SK-N-SH treated with all-trans-retinoic acid at 6 μM for 48 hours (cell line): ENCODE data around the gene ACKR1.

ENCODE experiments used
- ATAC-seq: fragments of 200-7000 bp; cut with Tn5 transposase; 3 replicates; pipeline ENCODE4 v1.9.1; 2020; ENCODE audit warnings: mild to moderate bottlenecking, moderate library complexity
- ARNTL ChIP-seq: fragments of 450-650 bp; formaldehyde crosslinking; IDR thresholded peaks from 2 replicates; pipeline ENCODE4 v1.5.0; 2020; ENCODE audit warnings: low read depth, mild to moderate bottlenecking, moderate library complexity, borderline replicate concordance
- BACH2 ChIP-seq: fragments of 250-450 bp; sonication (Bioruptor Pico); IDR thresholded peaks from 2 replicates; pipeline ENCODE4 v1.9.0; 2021; ENCODE audit warnings: mild to moderate bottlenecking, borderline replicate concordance
- CSDC2 ChIP-seq: fragments of 250-450 bp; sonication (Bioruptor Pico); IDR thresholded peaks from 2 replicates; pipeline ENCODE4 v1.5.0; 2020; ENCODE audit warnings: mild to moderate bottlenecking, moderate library complexity
- CSRNP3 ChIP-seq: fragments of 250-450 bp; sonication (Bioruptor Pico); IDR thresholded peaks from 2 replicates; pipeline ENCODE4 v1.5.1; 2021; ENCODE audit warnings: mild to moderate bottlenecking, moderate library complexity
- ESRRG ChIP-seq: fragments of 250-450 bp; sonication (Bioruptor Pico); IDR thresholded peaks from 2 replicates; pipeline ENCODE4 v1.6.1; 2021; ENCODE audit warnings: mild to moderate bottlenecking
- GLIS3 ChIP-seq: fragments of 250-450 bp; sonication (Bioruptor Pico); IDR thresholded peaks from 2 replicates; pipeline ENCODE4 v1.5.0; 2020; ENCODE audit warnings: mild to moderate bottlenecking, moderate library complexity
- ISL1 ChIP-seq: fragments of 250-450 bp; sonication (Bioruptor Pico); IDR thresholded peaks from 2 replicates; pipeline ENCODE4 v2.1.2; 2022; ENCODE audit warnings: mild to moderate bottlenecking, moderate library complexity
- RARB ChIP-seq: fragments of 250-450 bp; sonication (Bioruptor Pico); IDR thresholded peaks from 2 replicates; pipeline ENCODE4 v1.8.0; 2021; ENCODE audit warnings: mild to moderate bottlenecking, moderate library complexity
- SNAI2 ChIP-seq: fragments of 250-450 bp; sonication (Bioruptor Pico); IDR thresholded peaks from 2 replicates; pipeline ENCODE4 v1.5.0; 2020; ENCODE audit warnings: mild to moderate bottlenecking, moderate library complexity
- TOX ChIP-seq: fragments of 250-450 bp; sonication (Bioruptor Pico); IDR thresholded peaks from 2 replicates; pipeline ENCODE4 v1.8.0; 2021; ENCODE audit warnings: mild to moderate bottlenecking, moderate library complexity, borderline replicate concordance
- TSHZ2 ChIP-seq: fragments of 250-450 bp; sonication (Bioruptor Pico); IDR thresholded peaks from 2 replicates; pipeline ENCODE4 v1.5.0; 2020; ENCODE audit warnings: mild to moderate bottlenecking, moderate library complexity
- ZC3H10 ChIP-seq: fragments of 250-450 bp; sonication (Bioruptor Pico); IDR thresholded peaks from 2 replicates; pipeline ENCODE4 v1.5.1; 2021; ENCODE audit warnings: mild to moderate bottlenecking, moderate library complexity
- ZFP3 ChIP-seq: fragments of 250-450 bp; sonication (Bioruptor Pico); IDR thresholded peaks from 2 replicates; pipeline ENCODE4 v1.5.0; 2020; ENCODE audit warnings: mild to moderate bottlenecking, moderate library complexity
- ZFP30 ChIP-seq: fragments of 450-650 bp; formaldehyde crosslinking; IDR thresholded peaks from 2 replicates; pipeline ENCODE4 v1.5.0; 2022; ENCODE audit warnings: mild to moderate bottlenecking, moderate library complexity
- ZNF565 ChIP-seq: fragments of 450-650 bp; formaldehyde crosslinking; conservative IDR thresholded peaks from 2 replicates; pipeline ENCODE4 v1.5.0; 2020; ENCODE audit warnings: low read depth, mild to moderate bottlenecking, moderate library complexity
- ZNF70 ChIP-seq: fragments of 450-650 bp; formaldehyde crosslinking; IDR thresholded peaks from 2 replicates; pipeline ENCODE4 v1.5.0; 2020; ENCODE audit warnings: mild to moderate bottlenecking, moderate library complexity
- ZNF8 ChIP-seq: fragments of 450-650 bp; formaldehyde crosslinking; IDR thresholded peaks from 2 replicates; pipeline ENCODE4 v1.5.0; 2020; ENCODE audit warnings: mild to moderate bottlenecking, moderate library complexity
- TF ChIP-seq, protein P1 (sequence below): fragments of 250-450 bp; sonication (Bioruptor Pico); IDR thresholded peaks from 2 replicates; pipeline ENCODE4 v1.8.0; 2020; ENCODE audit warnings: mild to moderate bottlenecking, moderate library complexity, borderline replicate concordance
- TF ChIP-seq, protein P2 (sequence below): fragments of 250-450 bp; sonication (Bioruptor Pico); IDR thresholded peaks from 2 replicates; pipeline ENCODE4 v1.5.1; 2020; ENCODE audit warnings: low read depth, mild to moderate bottlenecking, moderate library complexity

ACKR1 gene

DNA sequence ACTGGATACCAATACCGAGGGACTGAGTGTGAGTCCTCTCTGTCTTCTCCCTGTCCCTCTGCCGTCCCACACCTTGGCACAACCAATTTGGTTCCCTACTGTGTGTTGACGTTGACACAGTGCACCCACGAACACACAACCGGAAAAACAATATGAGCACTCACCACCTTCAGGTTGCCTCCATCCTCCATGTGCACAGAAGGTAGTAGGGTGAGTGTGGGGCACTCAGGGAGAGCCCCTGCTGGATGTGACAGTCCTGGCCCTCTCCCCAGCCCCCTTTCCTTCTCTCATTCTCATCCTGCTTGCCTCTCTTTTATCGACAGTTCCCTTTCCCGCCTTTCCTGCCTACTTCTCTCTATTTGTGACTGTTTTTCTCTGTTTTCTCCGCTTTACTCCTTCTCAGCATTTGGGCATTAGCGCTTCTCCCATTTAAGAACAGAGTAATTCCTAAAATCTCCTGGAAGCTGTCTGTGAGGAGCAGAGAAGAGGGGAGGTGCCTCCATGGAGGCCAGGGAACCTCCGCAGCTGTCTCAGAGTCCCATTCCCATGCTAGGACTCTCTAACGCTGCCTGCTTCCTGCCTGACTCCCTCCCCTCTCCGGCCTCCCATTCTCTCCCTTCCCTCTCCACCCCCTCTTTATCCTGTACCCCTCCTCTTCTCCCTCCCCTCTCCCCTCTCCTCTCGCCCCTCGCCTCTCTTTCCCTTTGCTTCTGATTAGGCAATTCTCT is 16.9 kb upstream of the ACKR1 start:
- TF ChIP-seq ZNF70 (no peak), ZNF565 (CRISPR knock-in tag) (no peak), BACH2 (CRISPR knock-in tag) (no peak), ZFP30 (CRISPR knock-in tag) (no peak), SNAI2 (no peak), TSHZ2 (CRISPR knock-in tag) (no peak), ZNF8 (CRISPR knock-in tag) (no peak), GLIS3 (CRISPR knock-in tag) (no peak), TOX (CRISPR knock-in tag) (no peak), CSDC2 (CRISPR knock-in tag) (no peak), ISL1 (CRISPR knock-in tag) (no peak), ARNTL (CRISPR knock-in tag) (no peak)
- TF ChIP-seq, protein P1, sequence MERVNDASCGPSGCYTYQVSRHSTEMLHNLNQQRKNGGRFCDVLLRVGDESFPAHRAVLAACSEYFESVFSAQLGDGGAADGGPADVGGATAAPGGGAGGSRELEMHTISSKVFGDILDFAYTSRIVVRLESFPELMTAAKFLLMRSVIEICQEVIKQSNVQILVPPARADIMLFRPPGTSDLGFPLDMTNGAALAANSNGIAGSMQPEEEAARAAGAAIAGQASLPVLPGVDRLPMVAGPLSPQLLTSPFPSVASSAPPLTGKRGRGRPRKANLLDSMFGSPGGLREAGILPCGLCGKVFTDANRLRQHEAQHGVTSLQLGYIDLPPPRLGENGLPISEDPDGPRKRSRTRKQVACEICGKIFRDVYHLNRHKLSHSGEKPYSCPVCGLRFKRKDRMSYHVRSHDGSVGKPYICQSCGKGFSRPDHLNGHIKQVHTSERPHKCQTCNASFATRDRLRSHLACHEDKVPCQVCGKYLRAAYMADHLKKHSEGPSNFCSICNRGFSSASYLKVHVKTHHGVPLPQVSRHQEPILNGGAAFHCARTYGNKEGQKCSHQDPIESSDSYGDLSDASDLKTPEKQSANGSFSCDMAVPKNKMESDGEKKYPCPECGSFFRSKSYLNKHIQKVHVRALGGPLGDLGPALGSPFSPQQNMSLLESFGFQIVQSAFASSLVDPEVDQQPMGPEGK (CRISPR knock-in tag), result no peak
- TF ChIP-seq, protein P2, sequence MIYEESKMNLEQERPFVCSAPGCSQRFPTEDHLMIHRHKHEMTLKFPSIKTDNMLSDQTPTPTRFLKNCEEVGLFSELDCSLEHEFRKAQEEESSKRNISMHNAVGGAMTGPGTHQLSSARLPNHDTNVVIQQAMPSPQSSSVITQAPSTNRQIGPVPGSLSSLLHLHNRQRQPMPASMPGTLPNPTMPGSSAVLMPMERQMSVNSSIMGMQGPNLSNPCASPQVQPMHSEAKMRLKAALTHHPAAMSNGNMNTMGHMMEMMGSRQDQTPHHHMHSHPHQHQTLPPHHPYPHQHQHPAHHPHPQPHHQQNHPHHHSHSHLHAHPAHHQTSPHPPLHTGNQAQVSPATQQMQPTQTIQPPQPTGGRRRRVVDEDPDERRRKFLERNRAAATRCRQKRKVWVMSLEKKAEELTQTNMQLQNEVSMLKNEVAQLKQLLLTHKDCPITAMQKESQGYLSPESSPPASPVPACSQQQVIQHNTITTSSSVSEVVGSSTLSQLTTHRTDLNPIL, result no peak
- TF ChIP-seq, all 23 proteins: peak for 0
- ATAC-seq, result no peak

DNA sequence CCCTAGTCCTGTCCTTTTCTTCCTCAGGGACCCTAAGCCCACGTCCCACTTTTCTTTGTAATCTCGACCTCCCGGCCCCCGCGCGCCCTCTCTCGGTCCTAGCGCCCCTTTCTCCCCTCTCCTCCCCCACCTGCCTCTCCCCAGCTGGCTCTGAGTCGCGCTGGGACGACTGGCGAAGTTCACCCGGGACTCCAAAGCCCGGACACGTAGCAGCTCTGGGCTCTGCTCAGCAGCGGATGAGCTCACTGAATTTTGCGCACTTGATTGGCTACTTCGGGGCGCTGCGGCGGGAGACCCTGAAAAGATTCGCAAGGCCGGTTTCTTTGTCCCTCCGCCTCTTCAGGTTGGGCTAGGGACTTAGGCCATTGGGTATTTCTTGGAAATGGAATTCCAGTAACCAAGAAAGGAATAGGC is 16.3 kb upstream of the ACKR1 start:
- TF ChIP-seq CSRNP3 (CRISPR knock-in tag) (no peak), TOX (CRISPR knock-in tag) (no peak), ZFP3 (CRISPR knock-in tag) (no peak), ZC3H10 (CRISPR knock-in tag) (no peak), ZNF70 (no peak), ZNF565 (CRISPR knock-in tag) (no peak), RARB (CRISPR knock-in tag) (no peak)
- no peak for ATAC-seq

GRCh38 chr1:159190441-159190840 is 14.2 kb upstream of the ACKR1 start:
- no peak for ATAC-seq
- no peak for TF ChIP-seq GLIS3 (CRISPR knock-in tag)
- no peak for TF ChIP-seq TOX (CRISPR knock-in tag)
- no peak for TF ChIP-seq ZNF70
- TF ChIP-seq, protein P1 (CRISPR knock-in tag), result no peak
- TF ChIP-seq, protein P2, result no peak
- TF ChIP-seq ESRRG (CRISPR knock-in tag), result no peak
- TF ChIP-seq RARB (CRISPR knock-in tag), result no peak
- no peak for TF ChIP-seq ZNF565 (CRISPR knock-in tag)
- TF ChIP-seq SNAI2, result no peak
